Dedifferentiated amniotic fluid mesenchymal stem cell (primary cell): ENCODE measurements around the gene PCSK6.

Experiments used
- DNase-seq: peaks from one replicate; pipeline ENCODE4 v3.0.0-alpha.2; 2016; ENCODE audit errors: extremely low spot score

Gene PCSK6

GRCh38 chr15:101326462-101327146, 162.9 kb downstream of the PCSK6 start:
- DNase-seq = no peak

GRCh38 chr15:101326026-101326315, 163.5 kb downstream of the PCSK6 start:
- no peak for DNase-seq

GRCh38 chr15:101325263-101326025, 164.1 kb downstream of the PCSK6 start:
- no peak for DNase-seq

- DNase-seq = no peak
These were observed 164.9 kb downstream of the PCSK6 start for GRCh38 chr15:101324524-101325177.

- DNase-seq = no peak
These were observed 165.5 kb downstream of the PCSK6 start for GRCh38 chr15:101323793-101324523.

GRCh38 chr15:101322854-101323477, 166.5 kb downstream of the PCSK6 start:
- DNase-seq = no peak

GRCh38 chr15:101322016-101322695, 167.4 kb downstream of the PCSK6 start:
- no peak for DNase-seq

- no peak for DNase-seq
These were observed 168.9 kb downstream of the PCSK6 start for GRCh38 chr15:101320501-101321052.

- DNase-seq = no peak
These were observed 170.7 kb downstream of the PCSK6 start for GRCh38 chr15:101318839-101319238.

GRCh38 chr15:101318147-101318819, 171.2 kb downstream of the PCSK6 start:
- DNase-seq = no peak

GRCh38 chr15:101317336-101317872, 172.1 kb downstream of the PCSK6 start:
- DNase-seq = no peak

GRCh38 chr15:101316529-101316928, 173.0 kb downstream of the PCSK6 start:
- DNase-seq = no peak

GRCh38 chr15:101315736-101316135, 173.8 kb downstream of the PCSK6 start:
- DNase-seq = no peak

- DNase-seq = no peak
These were observed 175.0 kb downstream of the PCSK6 start for GRCh38 chr15:101314336-101315125.

GRCh38 chr15:101313041-101313761, 176.3 kb downstream of the PCSK6 start:
- no peak for DNase-seq

- no peak for DNase-seq
These were observed 179.0 kb downstream of the PCSK6 start for GRCh38 chr15:101310508-101310907.

GRCh38 chr15:101310161-101310480, 179.4 kb downstream of the PCSK6 start:
- DNase-seq = no peak

GRCh38 chr15:101309436-101310160, 179.9 kb downstream of the PCSK6 start:
- DNase-seq = no peak
